Breast epithelium (tissue), 3 donors: ENCODE data around the gene UNC13B.

Experiments
- POLR2A ChIP-seq: fragments of 450-650 bp; IDR thresholded peaks from one replicate; pipeline ENCODE4 v1.6.1; 2016; ENCODE audit warnings: antibody characterized with exemption, mild to moderate bottlenecking, moderate library complexity
- POLR2AphosphoS5 ChIP-seq, 3 donors: sonication (generic); formaldehyde crosslinking; IDR thresholded peaks; one replicate each; pipeline ENCODE4 v1.6.1; 2017; ENCODE audit warnings: antibody characterized with exemption in 3 of 3
- TF ChIP-seq, protein P1 (sequence below), 3 donors: fragments of 450-650 bp; IDR thresholded peaks; one replicate each; pipeline ENCODE4 v1.5.1; 2016 to 2017; ENCODE audit warnings: antibody characterized with exemption in 3 of 3, mild to moderate bottlenecking in 3 of 3, moderate library complexity in 3 of 3

DNA sequence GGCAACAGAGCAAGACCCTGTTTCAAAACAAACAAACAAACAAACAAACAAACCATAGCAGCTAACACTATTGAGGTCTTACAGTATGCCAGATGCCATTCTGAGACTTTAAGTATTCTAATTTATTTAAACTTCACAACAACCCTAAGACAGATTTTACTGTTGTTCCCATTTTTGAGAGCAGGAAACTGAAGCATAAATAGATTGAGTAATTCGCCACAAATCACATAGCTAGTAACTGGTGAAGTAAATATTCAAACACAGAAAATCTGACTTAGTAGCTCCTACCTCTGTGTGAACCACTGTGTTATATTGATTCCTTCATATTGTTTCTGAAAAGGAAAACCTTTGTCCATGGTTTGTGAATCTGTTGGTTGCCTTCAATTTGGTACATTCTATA is 98.4 kb downstream of the UNC13B start:
- TF ChIP-seq, protein P1, sequence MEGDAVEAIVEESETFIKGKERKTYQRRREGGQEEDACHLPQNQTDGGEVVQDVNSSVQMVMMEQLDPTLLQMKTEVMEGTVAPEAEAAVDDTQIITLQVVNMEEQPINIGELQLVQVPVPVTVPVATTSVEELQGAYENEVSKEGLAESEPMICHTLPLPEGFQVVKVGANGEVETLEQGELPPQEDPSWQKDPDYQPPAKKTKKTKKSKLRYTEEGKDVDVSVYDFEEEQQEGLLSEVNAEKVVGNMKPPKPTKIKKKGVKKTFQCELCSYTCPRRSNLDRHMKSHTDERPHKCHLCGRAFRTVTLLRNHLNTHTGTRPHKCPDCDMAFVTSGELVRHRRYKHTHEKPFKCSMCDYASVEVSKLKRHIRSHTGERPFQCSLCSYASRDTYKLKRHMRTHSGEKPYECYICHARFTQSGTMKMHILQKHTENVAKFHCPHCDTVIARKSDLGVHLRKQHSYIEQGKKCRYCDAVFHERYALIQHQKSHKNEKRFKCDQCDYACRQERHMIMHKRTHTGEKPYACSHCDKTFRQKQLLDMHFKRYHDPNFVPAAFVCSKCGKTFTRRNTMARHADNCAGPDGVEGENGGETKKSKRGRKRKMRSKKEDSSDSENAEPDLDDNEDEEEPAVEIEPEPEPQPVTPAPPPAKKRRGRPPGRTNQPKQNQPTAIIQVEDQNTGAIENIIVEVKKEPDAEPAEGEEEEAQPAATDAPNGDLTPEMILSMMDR (IDR thresholded peaks at IDR 0.05) = no peak
- no peak for TF ChIP-seq POLR2A
- TF ChIP-seq POLR2AphosphoS5 (IDR thresholded peaks at IDR 0.05) = no peak
